Left cardiac atrium (tissue), 4 donors: ENCODE data around the gene TSLP. TPM values are rescaled to one million over a fixed set of nuclear protein-coding genes. Genes with fewer than 3 reads are reported as not detected.

ENCODE experiments used
- ATAC-seq, 2 donors: fragments of 200-7000 bp; cut with Tn5 transposase; one replicate each; pipeline ENCODE4 v1.9.1; 2020; ENCODE audit warnings: mild to moderate bottlenecking in 2 of 2, moderate library complexity in 2 of 2
- DNase-seq: peaks from one replicate; pipeline ENCODE4 v3.0.0-alpha.2; 2020
- intact Hi-C, 2 donors: fragments of 100-400 bp; cut with DNase I; formaldehyde crosslinking; loops; one replicate each; pipeline versions ENCODE4 v1.14.1 to v1.15.1; 2022 to 2023
- long read RNA-seq: library from polyadenylated mRNA; unstranded; transcript quantifications from one replicate; pipeline ENCODE4 v2.0.0, GENCODE V29; 2021
- total RNA-seq, 2 donors: library from RNA; stranded (reverse); fragmentation: NEBNext Ultra II Directional; extraction: Animal tissue kit (Norgen Biotek cat#: 25700); gene quantifications; one replicate each; pipeline ENCODE4 v1.2.1, GENCODE V29; 2021
- donor health status: DM: no; HTN: yes; CAD: no.
- donor health status: DM: no; HTN: yes; CAD: no; lungs with severe emphysema.
- donor health status: DM: yes; HTN: yes; CAD: no.
- donor health status: Dilated cardiomyopathy.

Gene TSLP
- 1 to 10 TPM; 1.5 to 2.8 TPM for total RNA-seq
- long read RNA-seq, partial matches to known transcripts: 0 of 1 reads
- long read RNA-seq, other reads (novel, unspliced or antisense): 0 of 1 reads

GRCh38 chr5:111071413-111071812 is at the start of gene TSLP:
TSLP (plus strand) TSS chr5:111071713; CDS start chr5:111071891, 178 bp downstream.
- intact Hi-C loops: loop anchor here in 1 of 2 donors (5.0 kb wide), 1 partner anchor 284 kb away; no protein-coding TSS in a partner anchor
- ATAC-seq: no peak
- no peak for DNase-seq

- no peak for ATAC-seq
- intact Hi-C loops: no loop called here
Observed at GRCh38 chr5:111022301-111022700, 49.2 kb upstream of the TSLP start.

GRCh38 chr5:111028865-111029264 is 42.6 kb upstream of the TSLP start:
- DNase-seq: no peak
- intact Hi-C loops: no loop called here
- ATAC-seq: no peak

More at GRCh38 chr5:111022301-111022700, 49.2 kb upstream of the TSLP start:
- DNase-seq: no peak

- DNase-seq (no peak), ATAC-seq (no peak)
- intact Hi-C loops: no loop called here
Observed at GRCh38 chr5:111043712-111044506, 27.6 kb upstream of the TSLP start.

- intact Hi-C loops: no loop called here
- DNase-seq: no peak
- ATAC-seq: no peak
Observed at GRCh38 chr5:111058064-111058463, 13.4 kb upstream of the TSLP start.

- intact Hi-C loops: loop anchor here in 1 of 2 donors (10.0 kb wide), 1 partner anchor 305 kb away; no protein-coding TSS in a partner anchor
- ATAC-seq (no peak), DNase-seq (no peak)
Observed at GRCh38 chr5:111060169-111060568, 11.3 kb upstream of the TSLP start.

- ATAC-seq (no peak), DNase-seq (no peak)
- intact Hi-C loops: loop anchor here in 1 of 2 donors (10.0 kb wide), 1 partner anchor 307 kb away; no protein-coding TSS in a partner anchor
Observed at GRCh38 chr5:111061618-111062017, 9.9 kb upstream of the TSLP start.

GRCh38 chr5:111063709-111064322 is 7.7 kb upstream of the TSLP start:
- intact Hi-C loops: loop anchor here in 1 of 2 donors (10.0 kb wide), 1 partner anchor 309 kb away; no protein-coding TSS in a partner anchor
- ATAC-seq (no peak), DNase-seq (no peak)

GRCh38 chr5:111066261-111066938 is 5.1 kb upstream of the TSLP start:
- DNase-seq (no peak), ATAC-seq (no peak)
- intact Hi-C loops: loop anchor here in 1 of 2 donors (10.0 kb wide), 1 partner anchor 312 kb away; no protein-coding TSS in a partner anchor

GRCh38 chr5:111068213-111068612 is 3.3 kb upstream of the TSLP start:
- intact Hi-C loops: loop anchor here in 1 of 2 donors (10.0 kb wide), 1 partner anchor 313 kb away; no protein-coding TSS in a partner anchor
- DNase-seq (no peak), ATAC-seq (no peak)

GRCh38 chr5:111069839-111070238 is 1.7 kb upstream of the TSLP start:
- intact Hi-C loops: loop anchor here in 1 of 2 donors (5.0 to 10.0 kb wide), 2 partner anchors 283 to 315 kb away; no protein-coding TSS in a partner anchor
- ATAC-seq (no peak), DNase-seq (no peak)

- intact Hi-C loops: loop anchor here in 1 of 2 donors (5.0 kb wide), 1 partner anchor 283 kb away; no protein-coding TSS in a partner anchor
Observed at GRCh38 chr5:111070272-111071134, 1.0 kb upstream of the TSLP start.

GRCh38 chr5:111072949-111073682 is 1.6 kb downstream of the TSLP start:
- DNase-seq: peak; percentile 68
- peak; percentile 87 to 93 for ATAC-seq
- intact Hi-C loops: loop anchor here in 1 of 2 donors (5.0 kb wide), 1 partner anchor 286 kb away; no protein-coding TSS in a partner anchor

More at GRCh38 chr5:111070272-111071134, 1.0 kb upstream of the TSLP start:
- DNase-seq: peak; percentile 30
- peak; percentile 62 to 63 for ATAC-seq

- ATAC-seq: no peak
Observed at GRCh38 chr5:111074244-111074643, 2.7 kb downstream of the TSLP start.

GRCh38 chr5:111075520-111075919 is 4.0 kb downstream of the TSLP start:
- ATAC-seq (peak in 1 of 2 donors; percentile 68), DNase-seq (no peak)
- intact Hi-C loops: no loop called here

More at GRCh38 chr5:111074244-111074643, 2.7 kb downstream of the TSLP start:
- intact Hi-C loops: loop anchor here in 1 of 2 donors (5.0 kb wide), 1 partner anchor 287 kb away; no protein-coding TSS in a partner anchor
- no peak for DNase-seq

- intact Hi-C loops: no loop called here
- ATAC-seq (no peak), DNase-seq (no peak)
Observed at GRCh38 chr5:111076091-111076490, 4.6 kb downstream of the TSLP start.

GRCh38 chr5:111077678-111078077 is 6.2 kb downstream of the TSLP start:
- no peak for ATAC-seq
- intact Hi-C loops: no loop called here
- DNase-seq: no peak
